GM20000 (cell line): ENCODE data around the gene MAF.

Source experiments
- DNase-seq: peaks from one replicate; pipeline ENCODE4 v3.0.0; 2012; ENCODE audit warnings: low spot score
- CTCF ChIP-seq: IDR thresholded peaks from 2 replicates; pipeline ENCODE4 v1.5.1; 2012; ENCODE audit warnings: mild to moderate bottlenecking, control low read depth; ENCODE audit errors: extremely low read depth, missing control alignments

Gene MAF

GRCh38 chr16:79627092-79627491 is 26.6 kb upstream of the MAF start:
- no peak for DNase-seq
- no peak for TF ChIP-seq CTCF

GRCh38 chr16:79625738-79626137 is 25.2 kb upstream of the MAF start:
- no peak for TF ChIP-seq CTCF
- no peak for DNase-seq

GRCh38 chr16:79623824-79624223 is 23.3 kb upstream of the MAF start:
- DNase-seq: no peak
- no peak for TF ChIP-seq CTCF

GRCh38 chr16:79623062-79623461 is 22.5 kb upstream of the MAF start:
- TF ChIP-seq CTCF: no peak
- DNase-seq: no peak

- TF ChIP-seq CTCF: no peak
- DNase-seq: no peak
Measured at GRCh38 chr16:79621027-79621426, 20.5 kb upstream of the MAF start.

- TF ChIP-seq CTCF: no peak
- DNase-seq: no peak
Measured at GRCh38 chr16:79618692-79619050, 18.1 kb upstream of the MAF start.

GRCh38 chr16:79618041-79618691 is 17.6 kb upstream of the MAF start:
- no peak for DNase-seq
- no peak for TF ChIP-seq CTCF
